ENCODE measurements around the gene AFF1.
A peak's percentile ranks its signal among the peaks of the same experiment; 100 is the strongest.
"Not testable (repeated sequence)": the region's sequence is repeated elsewhere in the genome, so short reads cannot be mapped to it uniquely, and the experiment has no call there.

AFF1 gene

DNA sequence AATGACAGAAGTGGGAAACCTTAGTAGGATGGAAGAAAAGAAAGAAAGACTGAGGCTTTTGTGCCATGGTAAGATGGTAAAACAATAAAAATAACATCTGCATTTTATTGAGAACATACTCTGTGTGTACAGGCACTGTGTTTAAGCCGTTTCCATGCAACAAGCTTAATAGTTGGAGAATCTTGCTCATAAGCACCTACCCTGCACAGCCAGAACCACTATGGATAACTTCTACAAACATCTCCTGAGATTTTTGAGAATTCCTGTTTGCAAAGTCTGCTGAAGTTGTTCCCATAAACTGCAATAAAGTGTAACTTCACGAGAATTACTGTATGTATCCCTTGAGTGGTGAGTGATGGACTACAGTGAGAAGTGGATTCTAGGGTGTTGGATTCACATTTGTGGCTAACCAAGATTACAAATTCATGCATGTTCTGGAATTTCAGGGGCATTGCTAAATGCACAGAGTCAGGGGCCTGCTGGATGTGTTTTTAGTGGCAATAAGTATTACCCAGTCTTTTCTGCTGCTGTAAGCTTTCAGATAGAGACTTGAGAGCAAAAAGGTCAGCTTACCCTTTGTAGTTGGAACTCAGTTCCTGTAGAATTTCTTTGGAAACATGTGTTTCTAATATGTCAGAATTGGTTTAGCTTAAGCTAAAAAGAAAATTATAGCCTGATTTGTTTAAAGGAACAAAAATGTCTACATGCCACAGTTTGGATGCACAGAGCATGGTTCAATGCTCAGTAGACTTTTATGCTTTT lies 132.5 kb downstream of the AFF1 start:
- DNase-seq: no peak

DNA sequence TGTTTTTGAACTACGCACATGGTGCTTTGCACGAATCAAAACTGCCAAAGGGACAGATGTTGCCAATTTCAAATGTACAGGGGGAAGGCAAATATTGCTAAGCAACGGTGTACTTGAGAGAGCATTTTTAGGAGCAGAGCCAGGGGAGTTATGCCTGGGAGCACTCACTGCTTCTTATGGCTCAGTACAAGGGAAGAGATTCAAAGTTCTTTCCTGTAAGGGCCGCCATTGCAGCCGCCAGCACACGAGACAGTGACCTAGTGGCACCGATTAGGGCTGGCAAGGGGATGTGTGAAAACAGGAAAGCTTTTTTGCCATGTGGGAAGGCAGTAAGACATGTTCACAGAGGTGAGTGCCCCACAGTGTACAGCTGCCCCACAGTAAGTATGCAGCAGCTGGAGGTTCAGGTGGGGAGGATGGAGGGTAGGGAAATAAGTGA lies 133.8 kb downstream of the AFF1 start:
- DNase-seq: peak; percentile 91 to 94

DNA sequence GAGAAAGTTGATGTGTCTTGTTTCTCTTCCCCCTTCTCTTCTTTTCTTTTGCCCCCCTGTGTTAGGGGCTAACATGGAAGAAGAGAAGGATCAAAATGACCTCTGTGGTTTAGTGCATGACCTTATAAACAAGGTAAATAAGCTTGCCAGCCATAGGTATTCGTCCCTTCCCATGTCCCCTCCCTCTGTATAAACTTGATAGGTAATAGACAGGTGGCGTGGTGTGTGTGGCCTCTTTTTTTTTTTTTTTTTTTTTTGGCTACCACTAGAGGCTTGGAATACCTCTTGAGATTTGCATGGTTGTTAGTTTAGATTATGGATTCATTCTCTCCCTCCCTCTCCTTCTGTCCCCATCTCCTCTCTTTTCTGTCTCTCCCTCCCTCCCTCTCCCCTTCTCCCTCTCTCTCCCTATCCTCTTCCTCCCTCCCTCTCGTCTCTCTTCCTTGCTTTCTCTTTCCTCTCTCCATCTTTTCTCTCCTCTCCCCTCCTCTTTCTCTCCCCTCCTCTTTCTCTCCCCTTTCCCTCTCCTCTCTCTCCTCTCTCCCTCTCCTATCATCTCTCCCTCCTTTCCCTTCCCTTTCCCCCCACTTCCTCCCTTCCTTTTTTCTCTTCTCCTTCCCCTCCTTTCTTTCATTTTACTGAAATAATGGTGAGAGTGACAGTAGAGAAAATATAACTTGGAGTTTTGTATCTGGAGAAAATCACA lies 134.4 kb downstream of the AFF1 start:
- no peak for DNase-seq

DNA sequence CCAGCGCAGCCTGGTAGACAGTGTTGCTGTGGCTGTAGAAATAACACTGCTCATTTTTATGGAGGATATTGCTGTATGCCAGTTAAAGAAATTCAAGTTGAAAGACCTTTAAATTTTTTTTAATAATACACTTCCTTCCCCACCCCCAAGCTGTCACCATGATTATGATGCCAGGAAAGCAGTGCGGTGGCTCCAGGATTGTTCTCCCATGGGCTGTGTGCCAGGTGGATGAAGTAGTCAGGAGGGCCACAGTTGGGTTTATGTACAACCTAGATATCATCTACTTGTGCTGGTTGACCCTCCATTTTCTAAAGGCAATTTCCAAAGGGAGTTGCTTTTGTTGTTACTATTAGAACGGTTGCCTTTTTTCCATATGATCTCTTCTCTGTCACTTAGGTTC lies 136.6 kb downstream of the AFF1 start:
- peak; percentile 25 to 74 for DNase-seq

DNA sequence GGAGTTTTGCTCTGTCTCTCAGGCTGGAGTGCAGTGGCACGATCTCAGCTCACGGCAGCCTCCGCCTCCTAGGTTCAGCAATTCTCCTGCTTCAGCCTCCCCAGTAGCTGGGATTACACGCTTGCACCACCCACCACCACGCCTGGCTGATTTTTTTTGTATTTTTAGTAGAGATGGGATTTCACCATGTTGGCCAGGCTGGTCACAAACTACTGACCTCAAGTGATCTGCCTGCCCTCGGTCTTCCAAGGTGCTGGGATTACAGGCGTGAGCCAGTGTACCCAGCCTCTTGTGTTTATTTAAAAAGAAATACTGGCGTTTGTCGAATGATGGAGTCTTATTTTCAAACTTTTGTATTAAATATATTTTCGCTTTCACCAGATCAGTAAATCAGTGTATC lies 137.7 kb downstream of the AFF1 start:
- not testable (repeated sequence) for DNase-seq

DNA sequence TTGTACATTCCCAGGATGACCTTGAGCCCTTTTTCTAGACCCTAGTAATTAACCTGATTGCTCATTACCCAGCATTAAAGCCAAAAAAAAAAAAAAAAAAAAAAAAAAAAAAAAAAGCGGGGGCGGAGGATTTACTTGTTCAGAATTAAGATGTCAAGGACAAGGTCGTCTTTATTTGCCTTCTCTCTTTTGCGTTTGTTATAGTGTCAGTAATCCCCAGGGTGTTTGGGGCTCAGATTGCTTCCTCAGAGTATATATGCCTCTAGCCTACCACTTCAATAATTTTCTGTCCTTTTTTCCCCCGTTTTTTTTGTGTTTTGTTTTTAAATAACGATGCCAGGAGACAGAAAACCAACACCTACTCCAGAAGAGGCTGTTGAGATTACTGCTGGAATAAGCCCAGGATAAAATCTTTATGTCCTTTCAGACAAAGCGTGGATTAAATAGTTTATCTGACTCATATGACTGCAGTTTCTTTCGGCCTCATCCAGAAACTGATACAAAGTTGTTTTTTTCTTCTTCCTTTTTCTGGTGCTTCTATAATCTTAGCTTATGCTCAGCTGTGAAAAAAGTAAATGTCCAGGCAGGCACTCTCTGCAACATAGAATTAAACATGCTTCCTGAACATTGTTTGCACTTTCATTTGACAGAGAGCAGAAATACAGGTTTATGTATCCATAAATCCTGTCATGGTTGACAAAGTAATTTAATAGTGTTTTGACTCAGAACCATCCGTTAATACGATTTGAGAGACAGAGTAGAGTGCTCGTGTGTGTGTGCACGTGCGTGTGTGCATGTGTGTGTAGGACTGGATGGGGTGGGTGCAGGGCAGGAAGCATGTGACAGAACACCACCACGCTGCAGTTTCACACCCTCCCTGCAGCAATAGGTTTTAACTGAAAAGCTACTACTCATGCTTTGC lies 138.6 kb downstream of the AFF1 start:
- DNase-seq: peak in 1 of 2 experiments; percentile 36

DNA sequence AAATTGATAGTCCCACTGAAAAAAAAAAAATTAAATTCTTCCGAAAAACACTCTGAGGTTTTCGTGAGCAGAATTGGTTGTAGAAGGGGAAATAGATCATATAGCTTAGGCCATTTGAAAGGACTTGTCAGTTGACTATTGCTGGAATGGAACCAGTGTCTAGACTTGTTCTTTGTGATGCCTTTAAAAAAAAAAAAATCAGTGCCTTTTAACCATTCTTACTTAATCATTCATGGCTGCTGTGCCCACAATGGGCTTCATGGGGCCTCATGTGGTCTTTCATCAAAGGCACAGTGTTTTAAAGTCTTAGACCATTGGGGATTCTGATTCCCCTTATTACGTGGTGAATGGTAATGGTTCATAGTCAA lies 139.3 kb downstream of the AFF1 start:
- no peak for DNase-seq

DNA sequence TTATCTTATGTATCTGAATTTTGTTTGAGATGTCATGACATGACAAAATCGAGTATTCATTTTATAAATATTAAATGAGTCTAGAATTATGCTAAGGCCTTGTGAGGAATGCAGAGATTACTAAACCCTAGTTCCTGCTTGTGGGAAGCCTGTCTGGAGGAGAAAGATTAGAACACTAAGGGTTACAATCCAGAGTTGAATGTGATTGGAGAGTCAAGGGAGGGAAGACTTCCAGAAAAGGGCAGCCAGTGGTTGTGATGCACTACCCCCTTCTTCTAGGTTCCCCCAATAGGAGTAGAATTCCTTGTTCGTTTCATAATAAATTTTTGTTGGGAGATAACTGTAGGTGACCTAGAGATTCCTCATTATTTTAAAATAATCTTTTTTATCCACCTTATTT lies 141.1 kb downstream of the AFF1 start:
- no peak for DNase-seq

DNA sequence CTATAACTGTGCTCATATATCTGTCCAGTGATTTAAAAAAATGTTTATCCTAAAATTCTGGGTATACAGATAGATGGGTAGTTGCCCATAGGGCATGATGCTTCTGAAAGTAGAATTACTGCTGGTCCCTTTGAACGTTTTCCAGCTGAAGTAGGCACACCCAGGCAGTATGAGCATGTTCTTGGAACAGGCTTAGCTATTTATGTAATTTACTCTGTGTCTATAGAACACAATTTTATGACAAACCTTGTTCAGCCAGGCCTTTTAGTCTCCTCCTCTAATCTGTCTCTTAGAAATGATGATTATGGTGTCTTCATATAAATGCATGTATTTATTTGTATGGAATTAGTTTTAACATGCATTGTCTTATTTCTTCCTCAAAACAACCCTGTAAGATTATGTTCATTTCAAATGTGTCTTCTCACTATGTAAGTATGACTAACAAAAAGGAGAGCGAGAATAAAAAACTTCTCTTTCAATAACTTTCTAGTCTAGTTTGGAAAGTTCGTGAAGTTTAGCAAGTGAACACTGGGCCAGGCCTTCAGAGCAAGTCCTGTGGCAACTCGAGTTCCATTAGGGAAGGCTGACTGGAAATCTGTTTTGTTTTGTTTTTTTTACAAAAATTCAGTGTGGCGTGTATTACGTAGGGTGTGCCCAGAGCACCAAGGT lies 142.0 kb downstream of the AFF1 start:
- peak in 1 of 2 experiments; percentile 8 for DNase-seq

DNA sequence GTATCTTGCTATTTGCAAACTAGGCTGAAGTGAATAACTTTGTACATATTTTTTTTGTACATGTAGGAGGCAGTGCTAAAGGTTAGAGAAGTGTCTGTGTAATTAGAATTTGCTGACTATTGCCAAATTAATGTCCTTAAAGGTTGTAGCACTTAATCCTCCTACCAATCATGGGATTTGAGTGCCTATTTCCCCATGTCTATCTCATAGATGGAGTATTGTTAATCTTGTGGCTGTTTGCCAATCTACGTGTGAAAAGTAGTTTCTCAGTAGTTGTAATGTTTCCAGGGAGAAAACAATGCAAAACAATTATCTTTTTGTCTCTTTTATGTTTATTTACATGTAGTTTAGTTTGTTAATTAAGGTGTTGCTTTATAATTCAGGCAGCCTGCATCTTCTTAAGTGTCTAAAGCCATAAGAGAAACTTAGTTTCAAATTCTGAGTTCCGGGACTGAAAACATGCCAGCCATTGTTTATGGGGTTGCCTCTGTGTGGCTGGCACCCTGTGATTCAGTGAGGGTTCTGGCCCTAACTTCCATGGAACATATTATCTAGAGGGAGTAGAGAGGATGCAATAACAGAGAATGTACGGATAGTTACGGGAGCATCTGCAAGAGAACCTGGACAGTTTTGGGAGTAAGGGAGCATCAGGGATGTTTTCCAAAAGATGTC lies 143.2 kb downstream of the AFF1 start:
- no peak for DNase-seq

DNA sequence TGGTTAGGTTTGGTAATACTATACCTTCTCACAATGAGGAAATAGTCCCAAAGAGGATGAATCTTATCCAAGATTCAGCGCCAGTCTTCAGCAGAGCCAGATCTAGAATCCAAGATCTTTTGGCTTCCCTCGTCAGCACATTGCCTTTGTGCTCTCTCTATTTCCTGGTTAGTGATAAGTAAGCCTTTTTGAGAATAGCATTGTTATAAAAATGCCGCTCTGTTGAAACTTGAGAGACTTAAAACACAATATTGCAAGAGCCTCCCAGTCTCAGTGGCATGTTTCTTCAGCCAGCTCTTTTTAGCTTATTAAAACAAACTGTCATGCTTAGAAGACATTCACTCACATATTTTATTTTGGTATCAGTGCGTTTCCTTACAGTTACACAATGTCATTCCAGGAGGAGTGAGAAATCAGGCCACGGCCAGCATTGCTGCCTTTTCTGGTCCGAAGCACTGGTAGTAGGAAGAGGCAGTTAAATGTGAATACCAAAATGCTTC lies 144.2 kb downstream of the AFF1 start:
- DNase-seq: peak in 1 of 2 experiments; percentile 34

DNA sequence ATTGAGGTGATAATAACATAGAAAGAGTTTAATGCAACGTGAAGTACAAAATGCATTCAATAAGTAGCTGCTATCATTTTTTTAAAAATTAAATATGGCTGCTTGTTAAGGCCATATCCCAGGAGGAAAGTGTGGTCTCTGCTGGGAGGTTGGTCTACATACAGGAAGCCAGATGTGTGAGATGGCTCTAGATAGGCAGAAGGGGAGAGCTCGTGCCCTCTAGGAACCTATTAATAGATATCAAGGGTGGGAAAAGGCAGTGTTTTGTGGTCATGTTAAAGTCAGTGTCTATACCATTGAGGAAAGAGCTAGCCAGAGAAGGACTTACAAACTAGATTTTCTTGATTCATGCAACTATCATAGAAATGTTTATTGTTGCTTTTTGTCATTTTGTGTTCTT lies 145.2 kb downstream of the AFF1 start:
- DNase-seq: no peak

DNA sequence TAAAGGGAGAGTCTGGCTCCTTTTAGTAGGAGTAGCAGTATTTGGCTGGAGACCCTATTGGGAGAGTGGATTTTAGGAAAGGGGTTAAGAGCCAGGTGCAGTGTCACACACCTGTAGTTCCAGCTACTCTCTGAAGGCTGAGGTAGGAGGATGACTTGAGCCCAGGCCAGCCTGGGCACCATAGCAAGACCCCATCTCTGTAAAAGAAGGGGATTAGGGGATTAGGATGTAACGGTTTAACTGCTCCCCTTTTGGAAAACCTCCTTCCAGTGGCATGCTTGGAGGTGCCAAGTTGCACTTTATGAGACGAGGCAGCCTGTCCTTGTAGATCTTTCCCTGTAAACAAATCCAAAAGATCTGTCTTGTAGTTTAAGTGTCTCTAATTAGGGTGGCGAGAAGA lies 145.7 kb downstream of the AFF1 start:
- DNase-seq: no peak

DNA sequence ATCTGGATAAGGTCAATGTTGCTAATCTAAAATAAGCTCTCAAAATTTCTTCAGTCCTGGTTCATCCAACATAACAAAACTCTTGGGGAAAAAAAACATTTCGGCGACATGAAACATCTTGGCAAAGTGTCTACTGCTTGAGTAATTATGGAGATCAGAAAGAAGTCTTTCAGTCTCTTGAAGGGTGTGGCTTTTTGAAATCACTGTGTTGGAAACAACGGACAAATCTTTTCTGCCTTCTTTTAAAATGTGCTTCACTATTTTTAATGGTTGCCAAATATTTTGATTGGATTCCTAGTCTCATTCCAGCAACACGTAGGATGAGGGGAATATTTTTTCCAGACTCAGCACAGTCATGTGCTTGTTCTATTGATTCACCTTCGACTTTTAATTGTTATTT lies 147.0 kb downstream of the AFF1 start:
- peak in 1 of 2 experiments; percentile 12 for DNase-seq

DNA sequence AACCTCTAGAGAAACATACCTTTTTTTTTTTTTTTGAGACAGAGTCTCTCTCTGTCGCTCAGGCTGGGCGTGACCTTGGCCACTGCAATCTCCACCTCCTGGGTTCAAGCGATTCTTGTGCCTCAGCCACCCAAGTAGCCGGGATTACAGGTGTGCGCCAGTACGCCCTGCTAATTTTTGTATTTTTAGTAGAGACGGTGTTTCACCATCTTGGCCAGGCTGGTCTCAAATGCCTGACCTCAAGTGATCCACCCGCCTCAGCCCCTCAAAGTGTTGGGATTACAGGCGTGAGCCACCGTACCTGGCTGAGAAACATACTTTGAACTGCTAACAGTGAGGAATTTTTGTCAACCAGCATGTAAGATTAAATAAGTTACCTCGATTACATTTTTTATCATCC lies 150.9 kb downstream of the AFF1 start:
- not testable (repeated sequence) for DNase-seq

DNA sequence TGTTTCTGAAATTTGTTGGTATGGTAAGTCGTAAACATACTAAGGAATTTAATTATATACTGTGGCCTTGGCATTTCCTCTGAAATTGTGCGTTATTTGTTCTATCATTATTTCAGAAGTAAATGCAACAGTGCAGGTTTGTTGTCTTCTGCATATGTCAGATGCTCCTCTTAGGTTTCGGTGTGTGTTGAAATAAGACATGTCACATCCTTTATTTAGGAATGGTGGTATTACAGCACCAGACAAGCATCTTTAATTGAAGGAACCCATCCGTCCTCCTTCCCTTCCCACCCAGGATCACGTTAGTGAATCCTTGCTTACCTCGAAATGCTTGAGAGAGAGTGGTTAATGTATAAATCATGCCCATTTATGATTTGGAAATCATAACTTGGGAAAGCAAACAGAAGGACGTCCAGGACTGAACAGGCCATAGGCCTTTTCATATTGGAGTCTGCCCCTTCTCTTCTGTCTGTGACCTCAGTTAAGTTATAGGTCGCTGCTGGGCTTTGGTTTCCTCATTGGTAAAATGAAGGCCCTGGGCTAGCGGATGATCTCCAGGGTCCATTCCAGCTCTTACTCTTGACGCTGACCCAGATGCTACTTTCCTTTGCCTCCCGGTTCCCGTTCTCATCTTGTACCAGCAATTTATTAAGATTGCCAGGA lies 151.5 kb downstream of the AFF1 start:
- no peak for DNase-seq

DNA sequence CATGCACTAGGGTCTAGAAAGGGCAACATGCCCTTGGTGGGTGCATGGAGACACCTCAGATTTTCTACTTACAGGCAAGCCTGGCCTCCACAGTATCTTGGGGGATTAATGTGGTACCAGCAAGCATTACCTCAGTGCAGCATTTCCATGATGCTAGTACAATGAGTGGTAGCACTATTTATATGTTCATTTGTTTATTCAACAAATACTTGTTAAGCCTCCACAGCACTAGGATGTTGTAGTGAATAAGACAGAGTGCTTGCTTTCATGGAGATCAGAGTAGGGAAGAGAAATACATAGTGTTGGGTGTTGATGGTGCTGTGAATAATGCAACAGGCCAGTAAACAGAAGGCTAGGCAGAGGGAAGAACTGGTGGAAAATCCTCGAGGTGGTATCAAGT lies 152.2 kb downstream of the AFF1 start:
- DNase-seq: no peak

DNA sequence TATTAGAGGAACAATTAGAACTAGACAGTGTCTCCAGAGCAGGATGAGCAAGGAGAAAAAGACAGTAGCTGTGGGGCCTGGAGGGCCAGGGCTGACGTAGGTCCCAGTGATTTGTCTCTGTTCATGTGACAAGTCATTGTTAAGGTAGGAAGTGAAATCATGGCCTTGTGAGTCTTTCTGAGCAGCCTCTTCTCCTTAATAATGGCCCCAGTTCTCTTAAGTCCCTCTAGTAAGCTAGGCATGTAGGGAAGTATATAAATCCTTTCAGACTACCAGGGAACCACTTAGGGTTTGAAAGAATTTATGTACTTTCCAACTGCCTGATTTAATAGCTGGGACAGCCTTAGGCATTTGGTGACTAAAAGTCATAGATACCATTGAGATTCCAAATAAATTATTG lies 152.6 kb downstream of the AFF1 start:
- no peak for DNase-seq

DNA sequence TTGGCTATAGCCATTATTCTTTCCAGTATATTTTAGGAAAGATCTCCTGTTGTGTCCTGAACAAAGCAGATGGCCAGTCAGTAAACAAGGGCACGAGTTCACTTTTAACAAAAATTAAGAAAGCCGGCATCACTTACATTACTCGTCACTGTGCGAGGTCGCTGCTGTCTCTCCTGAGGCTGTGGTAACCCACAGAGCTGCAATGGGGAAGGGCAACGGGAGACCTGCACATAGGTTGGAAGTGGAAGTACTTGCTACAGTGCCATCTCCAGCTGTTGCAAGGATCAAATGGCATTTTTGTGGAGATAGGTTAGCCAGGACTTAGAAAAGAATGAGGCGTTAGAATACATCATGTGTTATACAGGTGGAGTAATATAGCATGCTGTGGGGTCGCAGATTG lies 153.4 kb downstream of the AFF1 start:
- no peak for DNase-seq

DNA sequence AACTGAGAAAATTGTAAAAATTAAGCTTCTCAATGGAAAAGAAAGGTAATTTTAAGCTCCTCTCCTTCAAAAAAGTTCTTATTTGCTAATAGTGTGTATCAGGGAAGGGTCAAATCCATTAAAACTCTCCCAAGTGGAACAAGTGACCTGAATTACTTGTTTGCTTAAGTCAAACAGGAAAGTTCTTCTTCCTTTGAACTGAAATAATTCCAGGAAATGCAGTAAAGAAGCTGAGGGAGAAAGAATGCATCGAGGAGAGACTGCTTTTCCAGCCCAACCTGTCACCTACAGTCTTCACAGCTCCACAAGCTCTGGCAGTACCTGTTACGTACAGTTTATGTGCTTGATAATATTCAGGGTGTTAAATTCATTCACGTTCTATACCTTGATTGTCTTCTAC lies 154.6 kb downstream of the AFF1 start:
- no peak for DNase-seq

DNA sequence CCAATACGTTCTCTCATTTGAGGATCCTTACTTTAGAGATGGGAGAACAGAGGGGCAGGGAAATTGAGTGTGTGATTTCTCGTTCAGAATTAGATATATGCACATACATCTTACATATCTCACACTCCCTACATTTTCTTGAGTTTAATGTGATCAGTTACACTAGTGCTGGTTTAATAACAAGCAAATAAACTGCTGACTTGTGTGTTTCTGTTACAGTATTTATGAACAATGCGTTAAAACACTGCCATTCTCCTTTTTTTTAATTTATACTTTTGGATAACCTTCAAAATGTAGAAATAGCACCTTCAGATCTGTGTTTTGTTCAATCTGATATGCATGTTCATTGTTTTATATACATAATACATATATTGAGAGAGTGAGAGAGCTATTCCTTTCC lies 155.5 kb downstream of the AFF1 start:
- DNase-seq: no peak
